Body of pancreas (tissue), 4 donors: Measurements from ENCODE around the gene GAP43.

Source experiments
- POLR2A ChIP-seq, 3 donors: fragments of 450-650 bp; IDR thresholded peaks; one replicate each; pipeline ENCODE4 v1.6.1; 2016; ENCODE audit warnings: antibody characterized with exemption in 3 of 3, mild to moderate bottlenecking in 2 of 3
- TF ChIP-seq, protein P1 (sequence below), 7 experiments: fragments of 450-650 bp in 4 of 7; fragments of 200-600 bp in 3 of 7; sonication (generic) in 3 of 7; IDR thresholded peaks; one replicate each; pipeline ENCODE4 v1.5.1; 2016 to 2019; ENCODE audit warnings: antibody characterized with exemption in 7 of 7

DNA sequence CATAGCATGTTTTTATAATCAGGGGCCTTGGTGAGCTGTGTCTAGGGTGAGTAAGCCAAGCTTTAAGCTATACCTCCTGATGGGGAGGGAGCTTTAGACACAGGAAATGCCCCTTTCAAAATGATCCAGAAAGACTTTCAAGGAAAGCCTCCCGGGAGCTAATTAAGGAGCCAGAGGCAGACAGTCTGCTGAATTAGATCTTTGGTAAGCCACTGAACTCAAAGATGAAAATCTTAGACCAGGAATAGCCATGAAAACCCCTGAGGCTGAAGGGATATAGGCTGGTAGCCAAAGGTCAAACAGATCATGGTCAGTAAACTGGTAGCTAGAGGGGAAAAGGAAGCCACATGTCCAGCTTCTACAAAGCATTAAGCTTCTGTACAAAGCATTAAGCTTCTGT lies 42.7 kb upstream of the GAP43 start:
- TF ChIP-seq POLR2A (IDR thresholded peaks at IDR 0.05): no peak
- TF ChIP-seq, protein P1, sequence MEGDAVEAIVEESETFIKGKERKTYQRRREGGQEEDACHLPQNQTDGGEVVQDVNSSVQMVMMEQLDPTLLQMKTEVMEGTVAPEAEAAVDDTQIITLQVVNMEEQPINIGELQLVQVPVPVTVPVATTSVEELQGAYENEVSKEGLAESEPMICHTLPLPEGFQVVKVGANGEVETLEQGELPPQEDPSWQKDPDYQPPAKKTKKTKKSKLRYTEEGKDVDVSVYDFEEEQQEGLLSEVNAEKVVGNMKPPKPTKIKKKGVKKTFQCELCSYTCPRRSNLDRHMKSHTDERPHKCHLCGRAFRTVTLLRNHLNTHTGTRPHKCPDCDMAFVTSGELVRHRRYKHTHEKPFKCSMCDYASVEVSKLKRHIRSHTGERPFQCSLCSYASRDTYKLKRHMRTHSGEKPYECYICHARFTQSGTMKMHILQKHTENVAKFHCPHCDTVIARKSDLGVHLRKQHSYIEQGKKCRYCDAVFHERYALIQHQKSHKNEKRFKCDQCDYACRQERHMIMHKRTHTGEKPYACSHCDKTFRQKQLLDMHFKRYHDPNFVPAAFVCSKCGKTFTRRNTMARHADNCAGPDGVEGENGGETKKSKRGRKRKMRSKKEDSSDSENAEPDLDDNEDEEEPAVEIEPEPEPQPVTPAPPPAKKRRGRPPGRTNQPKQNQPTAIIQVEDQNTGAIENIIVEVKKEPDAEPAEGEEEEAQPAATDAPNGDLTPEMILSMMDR (IDR thresholded peaks at IDR 0.05): no peak
